ENCODE results near the gene LPP.
"Not testable (repeated sequence)": the region's sequence is repeated elsewhere in the genome, so short reads cannot be mapped to it uniquely, and the experiment has no call there.

LPP gene

GRCh38 chr3:188680189-188680588 is 526.2 kb downstream of the LPP start:
- peak; percentile 51 for DNase-seq (ENCODE audit: low read depth)

- no peak for DNase-seq (ENCODE audit: low read depth)
Measured at GRCh38 chr3:188680605-188681004, 526.6 kb downstream of the LPP start.

- DNase-seq (ENCODE audit: low read depth), result no peak
Measured at GRCh38 chr3:188682316-188682715, 528.4 kb downstream of the LPP start.

GRCh38 chr3:188683032-188683521 is 529.1 kb downstream of the LPP start:
- peak; percentile 50 for DNase-seq (ENCODE audit: low read depth)

- DNase-seq (ENCODE audit: low read depth), result no peak
Measured at GRCh38 chr3:188684276-188684675, 530.3 kb downstream of the LPP start.

GRCh38 chr3:188685789-188686188 is 531.8 kb downstream of the LPP start:
- DNase-seq (ENCODE audit: low read depth), result no peak

GRCh38 chr3:188686324-188686723 is 532.4 kb downstream of the LPP start:
- DNase-seq (ENCODE audit: low read depth), result no peak

- peak; percentile 64 for DNase-seq (ENCODE audit: low read depth)
Measured at GRCh38 chr3:188687389-188687788, 533.4 kb downstream of the LPP start.

- DNase-seq (ENCODE audit: low read depth), result peak; percentile 89
Measured at GRCh38 chr3:188689101-188689574, 535.2 kb downstream of the LPP start.

- DNase-seq (ENCODE audit: low read depth), result no peak
Measured at GRCh38 chr3:188690064-188690463, 536.1 kb downstream of the LPP start.

GRCh38 chr3:188691004-188691403 is 537.0 kb downstream of the LPP start:
- no peak for DNase-seq (ENCODE audit: low read depth)

GRCh38 chr3:188691665-188692064 is 537.7 kb downstream of the LPP start:
- no peak for DNase-seq (ENCODE audit: low read depth)

GRCh38 chr3:188692700-188693099 is 538.7 kb downstream of the LPP start:
- no peak for DNase-seq (ENCODE audit: low read depth)

- no peak for DNase-seq (ENCODE audit: low read depth)
Measured at GRCh38 chr3:188693435-188693834, 539.5 kb downstream of the LPP start.

- no peak for DNase-seq (ENCODE audit: low read depth)
Measured at GRCh38 chr3:188695241-188695640, 541.3 kb downstream of the LPP start.

- DNase-seq (ENCODE audit: low read depth), result no peak
Measured at GRCh38 chr3:188697127-188697526, 543.2 kb downstream of the LPP start.

GRCh38 chr3:188698436-188698835 is 544.5 kb downstream of the LPP start:
- DNase-seq (ENCODE audit: low read depth), result no peak

- no peak for DNase-seq (ENCODE audit: low read depth)
Measured at GRCh38 chr3:188700501-188700900, 546.5 kb downstream of the LPP start.

GRCh38 chr3:188700918-188701317 is 547.0 kb downstream of the LPP start:
- no peak for DNase-seq (ENCODE audit: low read depth)

GRCh38 chr3:188701485-188701969 is 547.6 kb downstream of the LPP start:
- DNase-seq (ENCODE audit: low read depth), result no peak

GRCh38 chr3:188702028-188702427 is 548.1 kb downstream of the LPP start:
- DNase-seq (ENCODE audit: low read depth), result not testable (repeated sequence)

- no peak for DNase-seq (ENCODE audit: low read depth)
Measured at GRCh38 chr3:188706176-188706575, 552.2 kb downstream of the LPP start.

GRCh38 chr3:188706599-188706998 is 552.6 kb downstream of the LPP start:
- no peak for DNase-seq (ENCODE audit: low read depth)

Data from GM04503 (cell line).